Panc1 (cell line): ENCODE data around the gene DNAJB13. TPM values are rescaled to one million over a fixed set of nuclear protein-coding genes. Genes with fewer than 3 reads are reported as not detected.

ENCODE experiments used
- ATAC-seq: fragments of 200-7000 bp; cut with Tn5 transposase; 2 replicates; pipeline ENCODE4 v1.9.1; 2020; ENCODE audit warnings: mild to moderate bottlenecking, moderate library complexity
- BruUV-seq: library from RNA; stranded (reverse); fragments of 400-500 nt; replicated peaks from 2 replicates; lab custom pipeline; 2021; lab: Mats Ljungman, UMichigan
- CTCF ChIA-PET: fragments of 300-600 bp; sonication (Branson Sonifier 250); formaldehyde crosslinking; loops from one replicate; lab custom pipeline; 2022; ENCODE audit warnings: antibody characterized with exemption; lab: Charles Lee
- POLR2A ChIA-PET: fragments of 300-600 bp; sonication (Branson Sonifier 250); formaldehyde crosslinking; loops from one replicate; lab custom pipeline; 2022; ENCODE audit warnings: antibody characterized with exemption; lab: Charles Lee
- DNase-seq: peaks from one replicate; pipeline ENCODE4 v3.0.0-alpha.2; 2010; ENCODE audit warnings: low read depth, low spot score
- H3K27ac ChIP-seq: 2 replicates; pipeline ENCODE4 v1.5.1; 2011; ENCODE audit warnings: mild to moderate bottlenecking, low read length, inconsistent platforms
- H3K27me3 ChIP-seq: fragments of 200-500 bp; sonication (Bioruptor generic); 2 replicates; pipeline ENCODE4 v1.6.0; 2014; ENCODE audit warnings: low read length, inconsistent platforms; ENCODE audit not compliant: control insufficient read depth, insufficient read depth
- H3K36me3 ChIP-seq: fragments of 200-500 bp; sonication (Bioruptor generic); 2 replicates; pipeline ENCODE4 v1.5.1; 2014; ENCODE audit warnings: inconsistent platforms, mild to moderate bottlenecking, low read length, moderate library complexity; ENCODE audit not compliant: control insufficient read depth, insufficient read depth
- H3K4me1 ChIP-seq: 2 replicates; pipeline ENCODE4 v1.5.1; 2011; ENCODE audit warnings: inconsistent platforms, mild to moderate bottlenecking, low read length, moderate library complexity; ENCODE audit not compliant: control insufficient read depth, insufficient read depth
- H3K4me3 ChIP-seq, 2 experiments: 2 replicates each; pipeline ENCODE4 v1.5.1; 2011 to 2012; ENCODE audit warnings: low read depth in 2 of 2, low read length in 2 of 2, mild to moderate bottlenecking in 2 of 2, inconsistent platforms in 1 of 2, moderate library complexity in 1 of 2
- H3K9me3 ChIP-seq: fragments of 200-500 bp; sonication (Bioruptor generic); 2 replicates; pipeline ENCODE4 v1.5.1; 2014; ENCODE audit warnings: low read depth, mild to moderate bottlenecking, inconsistent platforms, low read length, moderate library complexity; ENCODE audit not compliant: control insufficient read depth, insufficient read depth
- POLR2AphosphoS5 ChIP-seq: IDR thresholded peaks from 2 replicates; pipeline ENCODE4 v1.6.1; 2012; ENCODE audit warnings: mild to moderate bottlenecking, low read depth, low read length, moderate library complexity
- REST ChIP-seq, 2 experiments: IDR thresholded peaks; 2 replicates each; pipeline ENCODE4 v1.6.1; 2011 to 2012; ENCODE audit warnings: low read depth in 2 of 2, control low read depth in 1 of 2, low read length in 1 of 2, mild to moderate bottlenecking in 1 of 2, moderate library complexity in 1 of 2; ENCODE audit not compliant: insufficient read depth in 1 of 2
- SIN3A ChIP-seq: IDR thresholded peaks from 2 replicates; pipeline ENCODE4 v1.6.1; 2012; ENCODE audit warnings: low read depth, mild to moderate bottlenecking, low read length, moderate library complexity, borderline replicate concordance; ENCODE audit not compliant: insufficient read depth
- TCF7L2 ChIP-seq: IDR thresholded peaks from 2 replicates; pipeline ENCODE4 v1.6.1; 2011; ENCODE audit warnings: mild to moderate bottlenecking, low read depth, low read length, inconsistent platforms
- in situ Hi-C: cut with HindIII; loops from 2 replicates; pipeline ENCODE4 v1.10.0; 2016; ENCODE audit warnings: low sequenced_read_pairs, low pct_unique_long_range_greater_than_20kb
- intact Hi-C: fragments of 100-400 bp; cut with micrococcal nuclease; formaldehyde crosslinking; loops from one replicate; pipeline ENCODE4 v1.10.0; 2022; ENCODE audit not compliant: unreplicated experiment
- total RNA-seq: library from RNA; stranded (reverse); gene quantifications from one replicate; pipeline ENCODE4 v1.2.1, GENCODE V29; 2021; ENCODE audit not compliant: unreplicated experiment
- TF ChIP-seq, protein P1 (sequence below): fragments of 450-650 bp; IDR thresholded peaks from 2 replicates; pipeline ENCODE4 v1.5.1; 2017; ENCODE audit warnings: mild to moderate bottlenecking

The DNAJB13 gene
- total RNA-seq, 1 experiment from 2014 or later: not detected

- intact Hi-C loops: no loop called here
Observed at GRCh38 chr11:73976451-73977151, 25.8 kb downstream of the DNAJB13 start.

DNA sequence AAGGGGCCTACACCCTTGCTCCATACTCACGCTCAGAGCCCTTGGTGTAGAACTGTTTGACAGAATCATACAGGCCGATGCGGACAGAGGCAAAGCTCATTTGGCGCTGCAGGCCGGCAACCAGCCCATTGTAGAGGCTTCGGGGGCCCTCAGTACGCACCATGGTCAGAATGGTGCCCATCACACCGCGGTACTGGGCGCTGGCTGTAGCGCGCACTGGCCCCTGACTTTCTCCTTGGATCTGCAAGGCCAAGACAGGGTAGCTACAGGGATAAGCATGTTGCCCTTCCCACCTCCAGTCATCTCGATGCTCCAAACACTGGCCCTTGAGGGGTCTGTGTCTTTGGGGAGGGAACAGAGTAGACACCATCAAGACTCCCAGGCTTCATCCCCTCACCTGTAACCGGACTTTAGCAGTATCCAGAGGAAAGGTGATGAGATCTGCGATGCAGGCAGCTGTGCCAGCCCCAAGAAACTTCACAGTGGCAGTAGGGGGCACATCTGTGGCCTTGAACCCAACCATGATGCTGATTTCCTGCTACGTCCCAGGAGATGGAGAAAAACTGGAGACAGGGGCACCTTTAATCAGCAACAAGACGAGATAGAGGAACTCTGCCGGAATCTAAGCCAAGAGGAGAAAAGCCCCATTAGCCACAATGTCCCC lies 27.2 kb downstream of the DNAJB13 start:
- DNase-seq: no peak
- Histone ChIP-seq H3K4me3 (no peak overlapping the region), H3K36me3 (peaks cover 9% of the 10 kb centered on the region; the same call in 1 of the 2 replicates), H3K4me1 (peaks cover 13% of the 10 kb centered on the region), H3K27me3 (no peaks in the 10 kb centered on the region), H3K9me3 (no peaks in the 10 kb centered on the region), H3K27ac (no peak overlapping the region)
- ChIA-PET POLR2A (no interaction called here), CTCF (no interaction called here)
- intact Hi-C loops (no loop called here), in situ Hi-C loops (no loop called here)
- ATAC-seq: no peak
- BruUV-seq: no TSS peak
- TF ChIP-seq POLR2AphosphoS5: no peak
- no peak for TF ChIP-seq TCF7L2
- TF ChIP-seq REST (IDR thresholded peaks at IDR 0.05; ENCODE audit: insufficient read depth in 1 of 2, low read depth in 2 of 2, low read length in 1 of 2): no peak
- no peak for TF ChIP-seq SIN3A
- TF ChIP-seq, protein P1, sequence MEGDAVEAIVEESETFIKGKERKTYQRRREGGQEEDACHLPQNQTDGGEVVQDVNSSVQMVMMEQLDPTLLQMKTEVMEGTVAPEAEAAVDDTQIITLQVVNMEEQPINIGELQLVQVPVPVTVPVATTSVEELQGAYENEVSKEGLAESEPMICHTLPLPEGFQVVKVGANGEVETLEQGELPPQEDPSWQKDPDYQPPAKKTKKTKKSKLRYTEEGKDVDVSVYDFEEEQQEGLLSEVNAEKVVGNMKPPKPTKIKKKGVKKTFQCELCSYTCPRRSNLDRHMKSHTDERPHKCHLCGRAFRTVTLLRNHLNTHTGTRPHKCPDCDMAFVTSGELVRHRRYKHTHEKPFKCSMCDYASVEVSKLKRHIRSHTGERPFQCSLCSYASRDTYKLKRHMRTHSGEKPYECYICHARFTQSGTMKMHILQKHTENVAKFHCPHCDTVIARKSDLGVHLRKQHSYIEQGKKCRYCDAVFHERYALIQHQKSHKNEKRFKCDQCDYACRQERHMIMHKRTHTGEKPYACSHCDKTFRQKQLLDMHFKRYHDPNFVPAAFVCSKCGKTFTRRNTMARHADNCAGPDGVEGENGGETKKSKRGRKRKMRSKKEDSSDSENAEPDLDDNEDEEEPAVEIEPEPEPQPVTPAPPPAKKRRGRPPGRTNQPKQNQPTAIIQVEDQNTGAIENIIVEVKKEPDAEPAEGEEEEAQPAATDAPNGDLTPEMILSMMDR: no peak

More at GRCh38 chr11:73976451-73977151, 25.8 kb downstream of the DNAJB13 start:
- ChIA-PET CTCF (no interaction called here), POLR2A (no interaction called here)
- no peak for TF ChIP-seq REST (IDR thresholded peaks at IDR 0.05; ENCODE audit: insufficient read depth in 1 of 2, low read depth in 2 of 2, low read length in 1 of 2)
- no peak for TF ChIP-seq POLR2AphosphoS5
- TF ChIP-seq, protein P1: no peak
- TF ChIP-seq SIN3A: no peak
- no peak for TF ChIP-seq TCF7L2
- DNase-seq (no peak), ATAC-seq (no peak)
- H3K9me3 ChIP-seq: no peaks in the 10 kb centered on the region
- H3K27ac ChIP-seq: no peak overlapping the region
- H3K4me3 ChIP-seq: no peak overlapping the region
- no TSS peak for BruUV-seq
- H3K4me1 ChIP-seq: peaks cover 12% of the 10 kb centered on the region
- H3K27me3 ChIP-seq: no peaks in the 10 kb centered on the region
- in situ Hi-C loops: no loop called here
- peaks cover 9% of the 10 kb centered on the region; the same call in 1 of the 2 replicates for H3K36me3 ChIP-seq
